Type B pancreatic cell (in vitro differentiated cells): Measurements from ENCODE around the gene HS6ST1. TPM values are rescaled to one million over a fixed set of nuclear protein-coding genes. Genes with fewer than 3 reads are reported as not detected.

Experiments used
- DNase-seq: peaks from one replicate; pipeline ENCODE4 v3.0.0; 2021; ENCODE audit warnings: mixed read lengths; ENCODE audit not compliant: unreplicated experiment; ENCODE audit errors: extremely low spot score
- H3K27ac Mint-ChIP-seq: 2 replicates; pipeline ENCODE4 v1.8.0; 2021; ENCODE audit warnings: mild to moderate bottlenecking, mixed read lengths
- H3K27me3 Mint-ChIP-seq: 2 replicates; pipeline ENCODE4 v1.8.0; 2021; ENCODE audit warnings: mixed read lengths
- H3K36me3 Mint-ChIP-seq: 2 replicates; pipeline ENCODE4 v1.8.0; 2021; ENCODE audit warnings: mixed read lengths
- H3K4me1 Mint-ChIP-seq: one replicate; pipeline ENCODE4 v1.8.0; 2021; ENCODE audit warnings: mixed read lengths; ENCODE audit not compliant: unreplicated experiment
- H3K4me3 Mint-ChIP-seq: 2 replicates; pipeline ENCODE4 v1.8.0; 2021; ENCODE audit warnings: mild to moderate bottlenecking, mixed read lengths
- H3K9me3 Mint-ChIP-seq: 2 replicates; pipeline ENCODE4 v1.8.0; 2021; ENCODE audit warnings: mixed read lengths
- total RNA-seq: library from RNA; stranded (reverse); gene quantifications from 2 replicates; pipeline ENCODE4 v1.2.1, GENCODE V29; 2021; ENCODE audit warnings: low replicate concordance
- TF ChIP-seq, protein P1 (sequence below): fragments of 200-600 bp; sonication (generic); conservative IDR thresholded peaks from 2 replicates; pipeline ENCODE4 v1.5.0; 2021; ENCODE audit warnings: antibody characterized with exemption, mild to moderate bottlenecking

HS6ST1 gene
- total RNA-seq, 1 donor from 2014 or later = 75.2 TPM

DNA sequence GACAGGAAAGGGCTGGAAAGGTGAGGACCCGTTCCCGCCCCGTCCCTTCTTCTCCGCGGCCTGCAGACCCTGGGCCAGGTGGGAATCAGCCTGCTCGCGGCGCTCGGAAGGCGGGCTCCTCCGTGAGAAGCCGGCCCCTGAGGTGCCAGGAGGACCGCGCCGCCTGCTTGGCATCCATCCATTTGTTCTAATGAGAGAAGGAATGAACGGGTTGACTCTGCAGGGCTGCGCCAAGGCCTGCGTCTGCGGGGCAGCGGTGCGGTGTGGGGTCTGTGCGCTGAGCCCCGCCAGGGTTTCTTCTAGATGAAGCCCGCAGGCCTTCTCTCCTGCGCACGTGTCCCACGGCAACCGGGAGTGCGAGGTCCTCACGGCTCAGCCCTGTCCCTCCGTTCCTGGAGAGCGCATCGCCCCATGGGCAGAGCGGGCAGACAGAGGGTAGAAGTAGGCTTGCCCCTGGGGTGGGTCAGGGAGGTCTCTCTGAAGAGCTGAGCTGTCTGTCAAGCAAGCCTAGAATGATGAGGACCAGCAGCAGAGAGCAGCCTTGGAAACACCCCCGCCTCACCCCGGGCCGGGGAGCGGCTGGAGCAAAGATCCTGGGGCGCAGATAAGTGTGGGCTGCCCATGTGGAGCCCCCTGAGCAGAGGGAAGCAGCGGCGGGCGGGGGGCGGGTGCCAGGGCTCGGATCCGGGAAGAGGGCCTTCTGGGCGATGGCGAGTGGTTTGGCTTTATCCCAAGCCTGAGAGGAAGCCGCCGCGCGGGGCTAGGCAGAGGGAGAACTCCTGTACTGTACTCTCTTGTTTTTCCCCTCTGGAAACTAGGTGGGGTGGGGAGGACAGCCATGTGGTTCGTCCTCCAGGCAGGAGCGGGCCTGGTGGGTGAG, 27.9 kb upstream of the HS6ST1 start:
- peaks cover under 1% of the 10 kb centered on the region for H3K36me3 Mint-ChIP-seq
- peaks cover 21% of the 10 kb centered on the region for H3K9me3 Mint-ChIP-seq
- H3K27me3 Mint-ChIP-seq = no peaks in the 10 kb centered on the region
- no peak for DNase-seq
- peaks cover 6% of the 10 kb centered on the region for H3K4me1 Mint-ChIP-seq
- no peak overlapping the region for H3K4me3 Mint-ChIP-seq
- TF ChIP-seq, protein P1, sequence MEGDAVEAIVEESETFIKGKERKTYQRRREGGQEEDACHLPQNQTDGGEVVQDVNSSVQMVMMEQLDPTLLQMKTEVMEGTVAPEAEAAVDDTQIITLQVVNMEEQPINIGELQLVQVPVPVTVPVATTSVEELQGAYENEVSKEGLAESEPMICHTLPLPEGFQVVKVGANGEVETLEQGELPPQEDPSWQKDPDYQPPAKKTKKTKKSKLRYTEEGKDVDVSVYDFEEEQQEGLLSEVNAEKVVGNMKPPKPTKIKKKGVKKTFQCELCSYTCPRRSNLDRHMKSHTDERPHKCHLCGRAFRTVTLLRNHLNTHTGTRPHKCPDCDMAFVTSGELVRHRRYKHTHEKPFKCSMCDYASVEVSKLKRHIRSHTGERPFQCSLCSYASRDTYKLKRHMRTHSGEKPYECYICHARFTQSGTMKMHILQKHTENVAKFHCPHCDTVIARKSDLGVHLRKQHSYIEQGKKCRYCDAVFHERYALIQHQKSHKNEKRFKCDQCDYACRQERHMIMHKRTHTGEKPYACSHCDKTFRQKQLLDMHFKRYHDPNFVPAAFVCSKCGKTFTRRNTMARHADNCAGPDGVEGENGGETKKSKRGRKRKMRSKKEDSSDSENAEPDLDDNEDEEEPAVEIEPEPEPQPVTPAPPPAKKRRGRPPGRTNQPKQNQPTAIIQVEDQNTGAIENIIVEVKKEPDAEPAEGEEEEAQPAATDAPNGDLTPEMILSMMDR = no peak
- H3K27ac Mint-ChIP-seq = no peak overlapping the region

DNA sequence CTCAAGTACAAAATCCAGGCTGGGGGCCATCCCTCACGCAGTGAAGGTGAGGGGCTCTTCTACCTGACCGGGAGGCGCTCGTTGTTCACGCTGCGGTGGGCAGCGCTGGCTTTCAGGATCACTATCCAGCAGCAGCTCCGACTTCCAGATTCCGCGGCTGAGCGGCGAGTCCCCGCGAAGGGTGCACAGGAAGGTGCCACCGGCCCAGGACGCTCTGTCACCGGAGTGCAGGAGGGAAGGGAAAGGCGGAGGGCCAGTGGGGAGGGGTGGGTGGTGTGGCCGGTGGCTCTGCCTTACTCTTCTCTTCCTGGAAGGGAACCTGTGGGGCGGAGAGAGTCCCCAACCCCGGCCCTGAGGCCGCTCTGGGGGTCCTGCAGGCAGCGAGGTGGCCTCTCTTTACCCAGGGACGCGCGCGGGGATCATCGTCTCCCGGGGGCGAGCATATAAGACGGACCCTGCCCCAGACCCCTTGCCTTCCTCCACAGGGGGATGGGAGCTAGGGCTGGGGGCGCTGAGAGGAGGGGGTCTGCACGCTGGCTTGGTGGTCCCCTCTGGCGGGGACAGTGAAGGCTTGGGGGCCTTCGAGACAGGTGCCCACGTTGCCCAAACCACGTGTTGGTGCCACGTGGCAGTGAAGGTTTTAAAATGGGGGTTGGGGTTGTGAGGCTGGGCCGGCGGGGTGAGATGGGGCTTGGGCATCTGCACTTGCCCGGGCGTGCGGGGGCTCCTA, 26.9 kb upstream of the HS6ST1 start:
- no peak for DNase-seq
- TF ChIP-seq, protein P1 = no peak
- no peaks in the 10 kb centered on the region for H3K36me3 Mint-ChIP-seq
- H3K27ac Mint-ChIP-seq = no peak overlapping the region
- peaks cover 6% of the 10 kb centered on the region for H3K4me1 Mint-ChIP-seq
- H3K27me3 Mint-ChIP-seq = no peaks in the 10 kb centered on the region
- H3K4me3 Mint-ChIP-seq = no peak overlapping the region
- H3K9me3 Mint-ChIP-seq = peaks cover 16% of the 10 kb centered on the region

DNA sequence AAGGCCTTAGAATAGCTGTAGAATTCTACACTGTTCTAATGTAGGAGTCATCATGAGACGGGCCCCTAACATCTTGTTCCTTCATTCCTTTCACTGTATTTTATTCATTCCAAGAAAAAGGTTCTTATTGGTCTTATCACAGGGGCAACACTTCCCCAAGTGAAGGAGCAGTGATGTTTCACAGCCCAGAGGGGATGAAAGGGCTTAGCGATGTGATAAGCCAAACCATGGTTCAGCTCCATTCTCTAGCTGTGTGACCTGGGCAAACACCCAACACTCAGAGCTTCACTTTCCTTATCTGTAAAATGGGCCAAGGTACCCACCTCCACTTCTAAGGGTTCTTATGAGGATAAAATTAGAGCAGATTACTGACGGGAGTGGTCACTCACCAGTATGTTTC, 25.4 kb upstream of the HS6ST1 start:
- peaks cover 6% of the 10 kb centered on the region for H3K4me1 Mint-ChIP-seq
- H3K27me3 Mint-ChIP-seq = no peaks in the 10 kb centered on the region
- peaks cover 12% of the 10 kb centered on the region for H3K9me3 Mint-ChIP-seq
- no peaks in the 10 kb centered on the region for H3K36me3 Mint-ChIP-seq
- TF ChIP-seq, protein P1 = no peak
- no peak for DNase-seq
- H3K4me3 Mint-ChIP-seq = no peak overlapping the region
- H3K27ac Mint-ChIP-seq = no peak overlapping the region

DNA sequence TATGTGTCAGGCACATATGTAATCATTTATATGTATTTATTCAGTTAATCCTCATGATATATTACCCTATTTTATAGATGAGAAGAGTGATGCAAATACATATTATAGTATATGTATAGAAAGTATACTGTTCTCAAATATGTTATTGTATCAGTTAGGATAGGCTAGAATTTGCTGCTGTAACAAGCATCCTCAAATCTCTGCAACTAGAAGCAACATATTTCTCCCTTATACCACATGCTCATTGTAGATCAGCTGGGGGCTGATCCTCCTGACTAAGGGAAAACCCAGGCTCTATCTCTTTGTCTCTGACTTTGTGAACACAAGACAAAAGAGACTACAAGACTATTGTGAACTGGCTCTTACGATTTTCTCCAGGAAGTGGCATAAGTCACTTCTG, 24.8 kb upstream of the HS6ST1 start:
- Mint-ChIP-seq H3K27me3 (no peaks in the 10 kb centered on the region), H3K4me1 (peaks cover 6% of the 10 kb centered on the region), H3K36me3 (no peaks in the 10 kb centered on the region), H3K27ac (no peak overlapping the region), H3K9me3 (peaks cover 12% of the 10 kb centered on the region), H3K4me3 (no peak overlapping the region)
- DNase-seq = no peak
- TF ChIP-seq, protein P1 = no peak

DNA sequence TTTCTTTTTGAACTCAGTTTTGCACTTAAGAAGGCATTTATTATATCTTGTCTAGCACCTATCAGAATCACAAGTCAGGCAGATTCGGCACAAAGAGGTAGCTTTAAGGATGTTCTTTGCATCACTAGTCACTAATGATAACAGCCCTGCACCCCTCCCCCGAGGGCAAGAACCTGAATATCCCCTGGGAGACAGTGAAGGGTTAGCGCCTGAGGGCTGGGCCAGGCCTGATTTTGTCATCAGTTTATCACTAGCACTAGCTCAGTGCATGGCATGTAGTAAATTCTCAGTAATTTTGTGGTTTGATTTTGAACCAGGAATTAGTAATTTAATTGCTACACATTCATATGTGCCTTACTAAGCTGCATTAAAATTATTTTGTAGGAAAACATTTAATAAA, 23.9 kb upstream of the HS6ST1 start:
- Mint-ChIP-seq H3K36me3 (no peaks in the 10 kb centered on the region), H3K4me3 (no peak overlapping the region), H3K27me3 (no peaks in the 10 kb centered on the region), H3K4me1 (peaks cover 2% of the 10 kb centered on the region), H3K27ac (no peak overlapping the region), H3K9me3 (peaks cover 12% of the 10 kb centered on the region)
- DNase-seq = no peak
- TF ChIP-seq, protein P1 = no peak
